Ramos (cell line): ENCODE data around the gene PEG3.

Experiments used
- in situ Hi-C: fragments of 300-500 bp; cut with MboI; formaldehyde crosslinking; loops from one replicate; pipeline ENCODE4 v1.14.3; 2022; ENCODE audit warnings: low sequenced_read_pairs; ENCODE audit not compliant: unreplicated experiment

PEG3 gene

GRCh38 chr19:56813531-56813930 is 27.0 kb downstream of the PEG3 start:
- in situ Hi-C loops, result no loop called here

- in situ Hi-C loops, result no loop called here
Observed at GRCh38 chr19:56811480-56811879, 29.0 kb downstream of the PEG3 start.

GRCh38 chr19:56810260-56810659 is 30.3 kb downstream of the PEG3 start:
- in situ Hi-C loops, result no loop called here

GRCh38 chr19:56808717-56809392 is 31.7 kb downstream of the PEG3 start:
- in situ Hi-C loops, result no loop called here

- in situ Hi-C loops, result no loop called here
Observed at GRCh38 chr19:56806639-56807038, 33.9 kb downstream of the PEG3 start.
